PC-3 (cell line): Measurements from ENCODE around the gene RTP4.

ENCODE experiments used
- CTCF ChIP-seq: fragments of 300-600 bp; sonication (generic); conservative IDR thresholded peaks from 2 replicates; pipeline ENCODE4 v1.5.1; 2017; ENCODE audit warnings: antibody characterized with exemption, low read depth, mild to moderate bottlenecking, low read length
- EZH2 ChIP-seq: fragments of 300-600 bp; sonication (generic); IDR thresholded peaks from one replicate; pipeline ENCODE4 v1.6.1; 2017; ENCODE audit warnings: antibody characterized with exemption, mild to moderate bottlenecking, low read length; ENCODE audit not compliant: unreplicated experiment
- EZH2phosphoT487 ChIP-seq: fragments of 300-600 bp; sonication (generic); IDR thresholded peaks from 2 replicates; pipeline ENCODE4 v1.6.1; 2018; ENCODE audit warnings: mild to moderate bottlenecking, antibody characterized with exemption, low read length, borderline replicate concordance

GRCh38 chr3:187336322-187336721, 31.9 kb upstream of the RTP4 start:
- TF ChIP-seq CTCF (no peak), EZH2 (no peak), EZH2phosphoT487 (no peak)
